PC-3 (cell line): ENCODE measurements around the gene LGALS3BP.

Experiments
- CTCF ChIP-seq: fragments of 300-600 bp; sonication (generic); conservative IDR thresholded peaks from 2 replicates; pipeline ENCODE4 v1.5.1; 2017; ENCODE audit warnings: antibody characterized with exemption, low read depth, mild to moderate bottlenecking, low read length
- EZH2 ChIP-seq: fragments of 300-600 bp; sonication (generic); IDR thresholded peaks from one replicate; pipeline ENCODE4 v1.6.1; 2017; ENCODE audit warnings: antibody characterized with exemption, mild to moderate bottlenecking, low read length; ENCODE audit not compliant: unreplicated experiment
- EZH2phosphoT487 ChIP-seq: fragments of 300-600 bp; sonication (generic); IDR thresholded peaks from 2 replicates; pipeline ENCODE4 v1.6.1; 2018; ENCODE audit warnings: mild to moderate bottlenecking, antibody characterized with exemption, low read length, borderline replicate concordance

- no peak for TF ChIP-seq CTCF
- no peak for TF ChIP-seq EZH2
- no peak for TF ChIP-seq EZH2phosphoT487
Measured at GRCh38 chr17:78986649-78987328, 7.1 kb upstream of the LGALS3BP start.
